Measurements from ENCODE around the gene SMIM1.
A peak's percentile ranks its signal among the peaks of the same experiment; 100 is the strongest.
"Not testable (repeated sequence)": the region's sequence is repeated elsewhere in the genome, so short reads cannot be mapped to it uniquely, and the experiment has no call there.

DNA sequence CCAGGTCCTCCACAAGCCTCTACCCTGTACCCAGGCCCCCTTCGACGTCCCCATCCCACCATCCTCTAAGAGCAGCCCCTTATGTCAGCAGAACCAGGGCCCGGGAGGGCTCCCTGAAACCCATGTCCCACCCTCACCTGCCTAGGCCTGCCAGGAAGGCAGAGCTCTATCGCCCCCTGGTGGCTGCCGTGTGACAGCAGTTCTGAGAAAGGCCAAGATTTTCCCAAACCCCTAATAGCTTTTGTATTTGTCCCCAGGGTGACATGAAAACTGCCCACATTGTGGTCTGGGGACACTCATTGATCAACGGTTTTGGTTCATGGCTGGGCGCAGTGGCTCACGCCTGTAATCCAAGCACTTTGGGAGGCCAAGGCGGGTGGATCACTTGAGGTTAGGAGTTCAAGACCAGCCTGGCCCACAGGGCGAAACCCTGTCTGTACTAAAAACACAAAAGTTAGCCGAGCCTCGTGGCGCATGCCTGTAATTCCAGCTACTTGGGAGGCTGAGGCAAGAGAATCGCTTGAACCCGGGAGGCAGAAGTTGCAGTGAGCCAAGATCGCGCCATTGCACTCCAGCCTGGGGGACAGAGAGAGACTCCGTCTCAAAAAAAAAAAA, 48.0 kb upstream of the SMIM1 start:
- TF ChIP-seq, protein P1, sequence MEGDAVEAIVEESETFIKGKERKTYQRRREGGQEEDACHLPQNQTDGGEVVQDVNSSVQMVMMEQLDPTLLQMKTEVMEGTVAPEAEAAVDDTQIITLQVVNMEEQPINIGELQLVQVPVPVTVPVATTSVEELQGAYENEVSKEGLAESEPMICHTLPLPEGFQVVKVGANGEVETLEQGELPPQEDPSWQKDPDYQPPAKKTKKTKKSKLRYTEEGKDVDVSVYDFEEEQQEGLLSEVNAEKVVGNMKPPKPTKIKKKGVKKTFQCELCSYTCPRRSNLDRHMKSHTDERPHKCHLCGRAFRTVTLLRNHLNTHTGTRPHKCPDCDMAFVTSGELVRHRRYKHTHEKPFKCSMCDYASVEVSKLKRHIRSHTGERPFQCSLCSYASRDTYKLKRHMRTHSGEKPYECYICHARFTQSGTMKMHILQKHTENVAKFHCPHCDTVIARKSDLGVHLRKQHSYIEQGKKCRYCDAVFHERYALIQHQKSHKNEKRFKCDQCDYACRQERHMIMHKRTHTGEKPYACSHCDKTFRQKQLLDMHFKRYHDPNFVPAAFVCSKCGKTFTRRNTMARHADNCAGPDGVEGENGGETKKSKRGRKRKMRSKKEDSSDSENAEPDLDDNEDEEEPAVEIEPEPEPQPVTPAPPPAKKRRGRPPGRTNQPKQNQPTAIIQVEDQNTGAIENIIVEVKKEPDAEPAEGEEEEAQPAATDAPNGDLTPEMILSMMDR (conservative IDR thresholded peaks at IDR 0.05; ENCODE audit: low read length), result peak; percentile 92
- TF ChIP-seq EZH2phosphoT487 (IDR thresholded peaks at IDR 0.05; ENCODE audit: borderline replicate concordance, low read depth, low read length), result not testable (repeated sequence)

All from OCI-LY7 (cell line).